HL-60 (cell line): ENCODE measurements around the gene SLC36A1.

Experiments
- CTCF ChIP-seq: IDR thresholded peaks from one replicate; pipeline ENCODE4 v1.5.1; 2011; ENCODE audit warnings: low read length, control low read depth, inconsistent platforms; ENCODE audit not compliant: insufficient read depth
- GABPA ChIP-seq: IDR thresholded peaks from 2 replicates; pipeline ENCODE4 v1.6.1; 2012; ENCODE audit warnings: low read depth
- POLR2AphosphoS5 ChIP-seq: IDR thresholded peaks from 2 replicates; pipeline ENCODE4 v1.6.1; 2012; ENCODE audit warnings: low read depth

- TF ChIP-seq CTCF (no peak), GABPA (no peak), POLR2AphosphoS5 (no peak)
These were observed 72.9 kb downstream of the SLC36A1 start for GRCh38 chr5:151520294-151520693.
